Measurements from ENCODE around the gene GOLGA6L10.
"Not testable (repeated sequence)": the region's sequence is repeated elsewhere in the genome, so short reads cannot be mapped to it uniquely, and the experiment has no call there.

DNA sequence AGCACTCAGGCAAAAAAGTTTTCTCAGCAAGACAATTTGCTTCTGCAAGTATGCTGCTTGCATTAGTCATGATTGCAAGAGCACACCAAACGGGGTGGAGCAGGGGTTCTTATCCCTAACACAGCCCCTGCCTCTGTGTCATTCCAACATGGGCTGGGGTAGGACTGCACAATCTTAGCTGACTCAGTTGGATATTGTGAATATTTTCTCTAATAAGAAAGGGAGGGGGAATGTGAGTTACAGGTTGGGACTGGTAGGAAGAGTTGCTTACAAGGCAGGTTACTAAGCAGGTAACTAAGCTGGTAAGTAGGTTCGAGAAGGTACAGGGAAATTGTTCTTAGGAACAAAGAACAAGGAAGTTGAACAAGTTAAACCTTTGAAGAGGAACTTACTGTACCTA, 24.4 kb upstream of the GOLGA6L10 start:
- TF ChIP-seq, protein P1, sequence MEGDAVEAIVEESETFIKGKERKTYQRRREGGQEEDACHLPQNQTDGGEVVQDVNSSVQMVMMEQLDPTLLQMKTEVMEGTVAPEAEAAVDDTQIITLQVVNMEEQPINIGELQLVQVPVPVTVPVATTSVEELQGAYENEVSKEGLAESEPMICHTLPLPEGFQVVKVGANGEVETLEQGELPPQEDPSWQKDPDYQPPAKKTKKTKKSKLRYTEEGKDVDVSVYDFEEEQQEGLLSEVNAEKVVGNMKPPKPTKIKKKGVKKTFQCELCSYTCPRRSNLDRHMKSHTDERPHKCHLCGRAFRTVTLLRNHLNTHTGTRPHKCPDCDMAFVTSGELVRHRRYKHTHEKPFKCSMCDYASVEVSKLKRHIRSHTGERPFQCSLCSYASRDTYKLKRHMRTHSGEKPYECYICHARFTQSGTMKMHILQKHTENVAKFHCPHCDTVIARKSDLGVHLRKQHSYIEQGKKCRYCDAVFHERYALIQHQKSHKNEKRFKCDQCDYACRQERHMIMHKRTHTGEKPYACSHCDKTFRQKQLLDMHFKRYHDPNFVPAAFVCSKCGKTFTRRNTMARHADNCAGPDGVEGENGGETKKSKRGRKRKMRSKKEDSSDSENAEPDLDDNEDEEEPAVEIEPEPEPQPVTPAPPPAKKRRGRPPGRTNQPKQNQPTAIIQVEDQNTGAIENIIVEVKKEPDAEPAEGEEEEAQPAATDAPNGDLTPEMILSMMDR (IDR thresholded peaks at IDR 0.05): not testable (repeated sequence)
- TF ChIP-seq POLR2A (IDR thresholded peaks at IDR 0.05): not testable (repeated sequence)
